ENCODE data around the gene SURF1. TPM values are rescaled to one million over a fixed set of nuclear protein-coding genes. Genes with fewer than 3 reads are reported as not detected.
"Not testable (repeated sequence)": the region's sequence is repeated elsewhere in the genome, so short reads cannot be mapped to it uniquely, and the experiment has no call there.

The SURF1 gene
- total and polyA plus RNA-seq, 2 donors (not counting 1 experiment from before 2014, with no cell fraction given): 44.1 to 54.5 TPM

GRCh38 chr9:133378408-133378962, 22.2 kb upstream of the SURF1 start:
- no peak overlapping the region for H3K4me3 ChIP-seq (ENCODE audit: control extremely low read depth in 1 of 5, extremely low read depth in 1 of 5, insufficient read depth in 1 of 5, low read depth in 2 of 5, low read length in 4 of 5)
- no peak overlapping the region for H3K27ac Mint-ChIP-seq
- H3K4me1 Mint-ChIP-seq: peaks cover 13% of the 10 kb centered on the region
- 80% methylated on average over 1 of the region's 1 CpG for WGBS (ENCODE audit: insufficient coverage)
- no peaks in the 10 kb centered on the region for H3K36me3 ChIP-seq (replicated peaks in 1 of 2; ENCODE audit: control extremely low read depth in 1 of 2, control insufficient read depth in 1 of 2, extremely low read depth in 1 of 2, insufficient read depth in 2 of 2, low read length in 1 of 2)
- no peak for ATAC-seq (ENCODE audit: low read depth)
- peaks cover 24% of the 10 kb centered on the region for H3K79me2 ChIP-seq (ENCODE audit: control insufficient read depth, insufficient read depth, low read length)
- no peak overlapping the region for H2AFZ ChIP-seq (ENCODE audit: insufficient read depth, low read depth, low read length, poor library complexity, severe bottlenecking)
- intact Hi-C loops (cut with micrococcal nuclease): no loop called here
- no peaks in the 10 kb centered on the region for H3K9me3 Mint-ChIP-seq (ENCODE audit: insufficient read depth)
- POLR2A ChIA-PET: no interaction called here
- no peaks in the 10 kb centered on the region for H3K9me3 ChIP-seq (ENCODE audit: control extremely low read depth in 1 of 3, control insufficient read depth in 2 of 3, insufficient read depth in 1 of 3, low read length in 2 of 3)
- H4K20me1 ChIP-seq (ENCODE audit: control insufficient read depth, insufficient read depth, low read length, poor library complexity, severe bottlenecking): peaks cover 20% of the 10 kb centered on the region
- no peak overlapping the region for H3K27ac ChIP-seq (ENCODE audit: low read length in 2 of 2)
- no peaks in the 10 kb centered on the region for H3K27me3 Mint-ChIP-seq
- CTCF ChIA-PET: interaction anchor here (1.2 to 1.3 kb wide), 2 partner anchors 21 kb away, joined by 3 read pairs; no protein-coding TSS in a partner anchor
- TF ChIP-seq EZH2 (IDR thresholded peaks at IDR 0.05; ENCODE audit: borderline replicate concordance, insufficient read depth, low read depth, low read length, poor library complexity, severe bottlenecking): no peak
- no peak for TF ChIP-seq CTCF (IDR thresholded peaks at IDR 0.05)
- H3K4me3 Mint-ChIP-seq: peak overlapping the region; percentile 47
- H3K27me3 ChIP-seq (replicated peaks in 1 of 4; ENCODE audit: control extremely low read depth in 1 of 4, control insufficient read depth in 3 of 4, insufficient read depth in 4 of 4, low read length in 3 of 4): no peaks in the 10 kb centered on the region
- no peak overlapping the region for H3K4me2 ChIP-seq (replicated peaks; ENCODE audit: low read depth, low read length, poor library complexity, severe bottlenecking)
- H3K9ac ChIP-seq (ENCODE audit: low read length): no peak overlapping the region
- no peak for DNase-seq
- H3K4me1 ChIP-seq (ENCODE audit: control insufficient read depth in 2 of 2, insufficient read depth in 2 of 2, low read length in 2 of 2): peaks cover 13 to 22% of the 10 kb centered on the region in 2 donors

GRCh38 chr9:133377721-133378216, 21.5 kb upstream of the SURF1 start:
- peaks cover 0 to under 1% of the 10 kb centered on the region in 2 experiments for H3K36me3 ChIP-seq (replicated peaks in 1 of 2; ENCODE audit: control extremely low read depth in 1 of 2, control insufficient read depth in 1 of 2, extremely low read depth in 1 of 2, insufficient read depth in 2 of 2, low read length in 1 of 2)
- H3K4me1 ChIP-seq (ENCODE audit: control insufficient read depth in 2 of 2, insufficient read depth in 2 of 2, low read length in 2 of 2): peaks cover 13 to 23% of the 10 kb centered on the region in 2 donors
- H3K79me2 ChIP-seq (ENCODE audit: control insufficient read depth, insufficient read depth, low read length): peaks cover 31% of the 10 kb centered on the region
- no peak overlapping the region for H3K27ac Mint-ChIP-seq
- no peaks in the 10 kb centered on the region for H3K9me3 ChIP-seq (ENCODE audit: control extremely low read depth in 1 of 3, control insufficient read depth in 2 of 3, insufficient read depth in 1 of 3, low read length in 2 of 3)
- H4K20me1 ChIP-seq (ENCODE audit: control insufficient read depth, insufficient read depth, low read length, poor library complexity, severe bottlenecking): peaks cover 27% of the 10 kb centered on the region
- TF ChIP-seq CTCF (IDR thresholded peaks at IDR 0.05) (no peak), EZH2 (IDR thresholded peaks at IDR 0.05; ENCODE audit: borderline replicate concordance, insufficient read depth, low read depth, low read length, poor library complexity, severe bottlenecking) (no peak)
- POLR2A ChIA-PET: no interaction called here
- no peak overlapping the region for H3K4me2 ChIP-seq (replicated peaks; ENCODE audit: low read depth, low read length, poor library complexity, severe bottlenecking)
- intact Hi-C loops (cut with micrococcal nuclease): loop anchor here (2.0 kb wide), 1 partner anchor 43 kb away; no protein-coding TSS in a partner anchor
- ATAC-seq (ENCODE audit: low read depth): no peak
- CTCF ChIA-PET: no interaction called here
- H3K4me1 Mint-ChIP-seq: peaks cover 16% of the 10 kb centered on the region
- DNase-seq: no peak
- H3K27me3 ChIP-seq (replicated peaks in 1 of 4; ENCODE audit: control extremely low read depth in 1 of 4, control insufficient read depth in 3 of 4, insufficient read depth in 4 of 4, low read length in 3 of 4): no peaks in the 10 kb centered on the region
- no peaks in the 10 kb centered on the region for H3K9me3 Mint-ChIP-seq (ENCODE audit: insufficient read depth)
- 76% methylated on average over 4 of the region's 6 CpGs for WGBS (ENCODE audit: insufficient coverage)
- H3K4me3 Mint-ChIP-seq: no peak overlapping the region
- H3K4me3 ChIP-seq (ENCODE audit: control extremely low read depth in 1 of 5, extremely low read depth in 1 of 5, insufficient read depth in 1 of 5, low read depth in 2 of 5, low read length in 4 of 5): no peak overlapping the region
- no peak overlapping the region for H2AFZ ChIP-seq (ENCODE audit: insufficient read depth, low read depth, low read length, poor library complexity, severe bottlenecking)
- H3K27ac ChIP-seq (ENCODE audit: low read length in 2 of 2): no peak overlapping the region
- H3K27me3 Mint-ChIP-seq: no peaks in the 10 kb centered on the region
- H3K9ac ChIP-seq (ENCODE audit: low read length): no peak overlapping the region

GRCh38 chr9:133377280-133377679, 21.0 kb upstream of the SURF1 start:
- Histone ChIP-seq H3K79me2 (ENCODE audit: control insufficient read depth, insufficient read depth, low read length) (peaks cover 36% of the 10 kb centered on the region), H4K20me1 (ENCODE audit: control insufficient read depth, insufficient read depth, low read length, poor library complexity, severe bottlenecking) (peaks cover 32% of the 10 kb centered on the region), H3K4me1 (ENCODE audit: control insufficient read depth in 2 of 2, insufficient read depth in 2 of 2, low read length in 2 of 2) (peaks cover 14 to 28% of the 10 kb centered on the region in 2 donors)
- H3K4me3 ChIP-seq (ENCODE audit: control extremely low read depth in 1 of 5, extremely low read depth in 1 of 5, insufficient read depth in 1 of 5, low read depth in 2 of 5, low read length in 4 of 5); H3K27me3 Mint-ChIP-seq; H3K27ac ChIP-seq (ENCODE audit: low read length in 2 of 2); H3K27ac Mint-ChIP-seq; H3K9ac ChIP-seq (ENCODE audit: low read length); H3K4me2 ChIP-seq (replicated peaks; ENCODE audit: low read depth, low read length, poor library complexity, severe bottlenecking); DNase-seq; H3K9me3 Mint-ChIP-seq (ENCODE audit: insufficient read depth); H2AFZ ChIP-seq (ENCODE audit: insufficient read depth, low read depth, low read length, poor library complexity, severe bottlenecking); H3K9me3 ChIP-seq (ENCODE audit: control extremely low read depth in 1 of 3, control insufficient read depth in 2 of 3, insufficient read depth in 1 of 3, low read length in 2 of 3); ATAC-seq (ENCODE audit: low read depth); H3K27me3 ChIP-seq (replicated peaks in 1 of 4; ENCODE audit: control extremely low read depth in 1 of 4, control insufficient read depth in 3 of 4, insufficient read depth in 4 of 4, low read length in 3 of 4); H3K36me3 ChIP-seq (replicated peaks in 1 of 2; ENCODE audit: control extremely low read depth in 1 of 2, control insufficient read depth in 1 of 2, extremely low read depth in 1 of 2, insufficient read depth in 2 of 2, low read length in 1 of 2): not testable (repeated sequence)
- Mint-ChIP-seq H3K4me1 (peaks cover 21% of the 10 kb centered on the region), H3K4me3 (peak overlapping the region; percentile 76)
- WGBS (ENCODE audit: insufficient coverage): 94% methylated on average over 13 of the region's 14 CpGs
- ChIA-PET POLR2A (interaction anchor here (1.2 kb wide), 1 partner anchor 21 kb away, joined by 6 read pairs; the partner anchor contains the start of genes SURF1 and SURF2), CTCF (interaction anchor here (0.8 to 1.2 kb wide), 3 partner anchors 15 to 254 kb away, joined by 3 to 4 read pairs (median 3); no protein-coding TSS in a partner anchor)
- intact Hi-C loops (cut with micrococcal nuclease): loop anchor here (2.0 kb wide), 1 partner anchor 44 kb away; no protein-coding TSS in a partner anchor

Measured in B cell (primary cell).